ENCODE measurements around the gene HSF5.

The HSF5 gene

DNA sequence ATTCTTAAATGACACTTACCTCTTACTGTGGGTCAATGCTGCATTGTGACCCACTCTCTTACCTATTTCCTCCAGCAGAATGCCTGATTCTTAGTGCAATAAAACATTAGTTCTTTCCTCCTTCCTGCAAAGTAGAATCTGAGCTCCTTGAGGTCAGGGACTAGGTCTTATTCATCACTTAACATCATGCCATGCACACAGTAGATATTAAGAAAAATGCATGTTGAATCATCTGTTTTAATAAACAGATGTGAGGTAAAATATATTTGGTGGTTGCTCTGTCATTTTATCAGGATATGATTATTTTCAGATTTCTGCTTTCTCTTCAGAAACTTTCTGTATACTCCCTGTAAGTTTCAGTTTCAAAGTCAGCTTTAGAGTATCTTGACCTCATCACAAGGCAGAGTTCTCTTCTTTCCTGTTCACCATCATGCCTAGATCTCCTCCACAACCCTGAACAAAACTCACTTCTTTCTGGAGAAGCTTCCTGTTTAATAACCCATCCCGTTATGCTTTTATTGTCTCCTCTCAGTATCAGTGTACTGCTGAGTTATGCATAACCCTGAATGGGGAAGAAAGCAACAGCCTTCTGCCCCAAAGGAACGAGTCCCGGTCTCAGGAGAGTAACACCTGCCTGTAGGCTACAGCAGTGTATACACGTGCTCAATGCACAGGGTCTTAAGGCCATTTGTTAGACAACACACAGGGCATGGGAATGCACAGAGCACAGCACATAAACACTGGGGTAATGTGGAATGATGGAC lies 105.9 kb downstream of the HSF5 start:
- Histone ChIP-seq H3K4me2 (ENCODE audit: low read length) (no peak overlapping the region), H3K27me3 (ENCODE audit: control insufficient read depth, insufficient read depth, low read length) (peaks cover 49% of the 10 kb centered on the region), H3K9ac (ENCODE audit: low read depth, low read length) (no peak overlapping the region), H3K36me3 (ENCODE audit: insufficient read depth, low read length) (no peaks in the 10 kb centered on the region), H3K4me3 (ENCODE audit: low read length) (no peak overlapping the region), H3K9me3 (replicated peaks; ENCODE audit: low read length) (no peaks in the 10 kb centered on the region), H3K4me1 (ENCODE audit: control insufficient read depth, insufficient read depth, low read length) (no peaks in the 10 kb centered on the region)

DNA sequence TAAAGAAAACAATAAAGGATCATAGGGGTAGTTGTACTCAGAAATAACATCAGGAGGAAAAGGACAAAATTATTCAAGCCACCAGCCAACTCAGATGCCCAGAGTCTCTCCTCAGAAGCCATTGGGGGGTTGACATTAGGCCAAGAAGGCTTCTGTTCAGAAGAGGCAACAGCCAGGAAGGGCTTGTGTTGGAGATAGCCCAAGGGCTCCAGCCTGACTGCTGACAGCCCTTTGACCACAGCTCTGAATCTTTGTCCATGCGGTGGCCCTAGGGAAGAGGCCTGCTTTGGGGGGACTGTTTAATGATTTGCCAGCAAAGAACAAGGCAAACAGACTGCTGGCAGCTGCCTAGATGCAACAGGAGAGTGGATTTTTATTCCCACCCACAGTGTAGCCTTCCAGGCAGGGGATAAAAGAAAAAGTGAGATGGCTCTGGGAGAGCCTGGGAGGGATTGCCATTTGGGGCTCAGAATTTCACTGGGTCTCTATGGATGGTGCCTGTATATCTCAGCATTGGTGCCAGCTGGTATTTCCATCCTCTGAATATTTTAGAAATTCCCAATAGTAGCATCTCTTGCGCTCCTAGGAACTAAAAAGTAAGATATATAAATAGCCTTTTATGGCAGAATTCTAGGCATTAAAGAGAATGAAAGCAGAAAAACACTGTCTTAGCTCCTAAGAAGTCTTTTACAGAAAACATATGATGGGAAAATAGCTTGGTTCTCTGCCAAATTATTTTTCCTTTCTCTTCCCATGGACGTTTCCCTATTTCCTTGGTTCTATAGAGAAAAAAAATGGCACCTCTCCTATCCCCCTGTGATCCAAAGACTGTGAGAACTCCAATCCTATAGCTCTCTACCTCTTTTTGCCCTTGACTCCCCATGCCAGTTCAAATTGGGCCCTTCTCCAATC lies 106.8 kb downstream of the HSF5 start:
- H3K4me1 ChIP-seq (ENCODE audit: control insufficient read depth, insufficient read depth, low read length), result no peaks in the 10 kb centered on the region
- no peaks in the 10 kb centered on the region for H3K36me3 ChIP-seq (ENCODE audit: insufficient read depth, low read length)
- no peaks in the 10 kb centered on the region for H3K9me3 ChIP-seq (replicated peaks; ENCODE audit: low read length)
- no peak overlapping the region for H3K4me2 ChIP-seq (ENCODE audit: low read length)
- peaks cover 54% of the 10 kb centered on the region for H3K27me3 ChIP-seq (ENCODE audit: control insufficient read depth, insufficient read depth, low read length)
- H3K9ac ChIP-seq (ENCODE audit: low read depth, low read length), result no peak overlapping the region
- H3K4me3 ChIP-seq (ENCODE audit: low read length), result no peak overlapping the region

DNA sequence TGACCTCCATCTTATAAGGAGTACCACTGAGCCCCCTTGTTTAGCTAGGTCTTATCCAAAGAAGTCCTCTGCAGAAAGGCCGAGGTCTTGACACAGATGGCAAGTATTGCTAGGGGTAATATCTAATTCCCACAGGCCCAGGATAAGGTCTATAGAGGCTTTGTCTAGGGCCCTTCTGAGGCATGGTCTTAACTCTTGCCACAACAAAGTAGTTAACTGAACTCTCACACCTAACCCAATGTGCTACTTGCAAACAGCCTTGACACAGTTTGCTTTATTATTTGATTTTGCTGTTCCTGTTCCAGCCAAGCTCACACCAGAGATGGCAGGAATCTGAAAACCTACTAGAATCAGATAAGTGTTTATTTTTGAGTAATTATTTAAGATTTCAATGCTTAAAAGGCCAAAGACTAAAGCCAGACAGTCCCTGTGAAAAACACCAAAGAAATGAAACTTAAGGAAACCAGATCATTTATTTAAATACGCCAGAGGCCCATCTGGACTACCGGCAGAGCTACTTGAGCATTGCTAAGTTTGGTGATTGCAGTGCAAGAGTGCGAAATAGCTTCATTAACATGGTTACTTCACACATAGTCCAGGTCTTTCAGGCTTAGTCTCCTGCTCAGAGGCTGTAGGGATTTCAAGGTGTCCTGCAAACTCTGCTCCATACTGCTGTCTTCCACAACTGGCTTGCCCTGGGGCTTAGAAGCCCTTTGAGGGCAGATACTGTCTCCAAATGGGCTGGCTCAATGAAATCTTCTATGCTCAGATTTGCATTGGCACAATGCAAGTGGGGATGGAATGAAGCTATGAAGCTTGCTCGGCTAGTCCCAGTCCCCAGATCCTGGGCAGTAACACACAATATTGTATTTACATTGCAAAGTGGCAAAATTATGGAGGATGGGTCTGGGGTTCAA lies 107.7 kb downstream of the HSF5 start:
- no peak overlapping the region for H3K4me3 ChIP-seq (ENCODE audit: low read length)
- H3K4me1 ChIP-seq (ENCODE audit: control insufficient read depth, insufficient read depth, low read length), result no peaks in the 10 kb centered on the region

DNA sequence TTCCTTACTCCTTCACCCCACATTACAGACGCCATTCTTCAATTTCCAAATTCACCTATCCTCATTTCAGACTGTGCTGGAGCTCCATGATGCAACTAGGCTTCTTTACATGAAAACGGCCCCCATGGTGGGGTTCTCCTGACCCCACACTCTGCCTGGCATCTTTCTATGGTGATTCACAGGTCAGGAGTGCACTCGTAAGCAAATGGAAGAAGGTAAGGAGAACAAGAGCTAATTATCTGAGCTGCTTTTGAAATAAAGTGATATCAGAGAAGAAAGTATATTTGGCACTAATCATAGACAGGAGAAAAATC lies 108.7 kb downstream of the HSF5 start:
- no peaks in the 10 kb centered on the region for H3K36me3 ChIP-seq (ENCODE audit: insufficient read depth, low read length)
- H3K4me1 ChIP-seq (ENCODE audit: control insufficient read depth, insufficient read depth, low read length), result no peaks in the 10 kb centered on the region
- peaks cover 44% of the 10 kb centered on the region for H3K27me3 ChIP-seq (ENCODE audit: control insufficient read depth, insufficient read depth, low read length)
- H3K4me2 ChIP-seq (ENCODE audit: low read length), result no peak overlapping the region
- H3K9me3 ChIP-seq (replicated peaks; ENCODE audit: low read length), result no peaks in the 10 kb centered on the region
- no peak overlapping the region for H3K4me3 ChIP-seq (ENCODE audit: low read length)
- no peak overlapping the region for H3K9ac ChIP-seq (ENCODE audit: low read depth, low read length)

More for the DNA sequence above, 107.7 kb downstream of the HSF5 start:
- Histone ChIP-seq H3K9ac (ENCODE audit: low read depth, low read length) (no peak overlapping the region), H3K4me2 (ENCODE audit: low read length) (no peak overlapping the region), H3K27me3 (ENCODE audit: control insufficient read depth, insufficient read depth, low read length) (peaks cover 54% of the 10 kb centered on the region), H3K36me3 (ENCODE audit: insufficient read depth, low read length) (no peaks in the 10 kb centered on the region), H3K9me3 (replicated peaks; ENCODE audit: low read length) (no peaks in the 10 kb centered on the region)

DNA sequence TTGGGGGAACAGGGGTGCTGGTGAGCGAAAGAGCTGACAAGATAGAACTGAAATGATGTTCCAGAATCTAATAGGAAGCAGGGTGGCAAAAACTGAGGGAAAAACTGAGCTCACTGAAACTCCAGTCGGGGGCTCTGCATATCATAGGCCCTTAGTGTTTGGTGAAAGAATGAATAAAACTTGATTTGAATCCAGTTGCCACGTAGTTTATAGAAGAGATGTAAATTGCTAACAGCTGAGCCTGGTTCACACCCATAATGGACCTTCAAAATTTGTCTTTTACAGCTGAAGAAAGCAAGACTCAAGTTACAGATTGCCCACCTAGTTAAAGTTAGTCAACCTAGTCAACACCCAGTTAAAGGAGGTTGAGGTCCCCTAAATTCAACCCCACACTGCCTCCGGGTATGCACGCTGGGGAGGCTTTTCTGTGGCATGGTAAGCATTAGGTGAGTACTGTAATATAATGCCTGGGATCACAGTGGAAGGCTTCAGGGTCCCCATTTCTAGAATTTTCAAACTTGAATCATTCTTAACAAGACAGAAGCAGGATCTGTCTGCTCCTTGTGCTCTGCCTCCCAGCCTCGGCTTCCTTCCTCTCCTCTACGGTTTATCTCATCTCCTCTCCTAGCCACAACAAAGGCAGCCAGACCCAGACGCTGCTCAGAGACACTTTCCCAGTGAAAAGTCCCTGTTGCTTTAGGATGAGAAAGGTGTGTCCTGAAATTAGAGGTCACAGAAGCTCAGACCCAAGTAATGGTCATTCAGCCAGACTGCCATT lies 109.3 kb downstream of the HSF5 start:
- H3K4me3 ChIP-seq (ENCODE audit: low read length), result no peak overlapping the region
- H3K9ac ChIP-seq (ENCODE audit: low read depth, low read length), result no peak overlapping the region
- H3K36me3 ChIP-seq (ENCODE audit: insufficient read depth, low read length), result no peaks in the 10 kb centered on the region
- peaks cover 42% of the 10 kb centered on the region for H3K27me3 ChIP-seq (ENCODE audit: control insufficient read depth, insufficient read depth, low read length)
- no peaks in the 10 kb centered on the region for H3K9me3 ChIP-seq (replicated peaks; ENCODE audit: low read length)
- no peaks in the 10 kb centered on the region for H3K4me1 ChIP-seq (ENCODE audit: control insufficient read depth, insufficient read depth, low read length)
- no peak overlapping the region for H3K4me2 ChIP-seq (ENCODE audit: low read length)

DNA sequence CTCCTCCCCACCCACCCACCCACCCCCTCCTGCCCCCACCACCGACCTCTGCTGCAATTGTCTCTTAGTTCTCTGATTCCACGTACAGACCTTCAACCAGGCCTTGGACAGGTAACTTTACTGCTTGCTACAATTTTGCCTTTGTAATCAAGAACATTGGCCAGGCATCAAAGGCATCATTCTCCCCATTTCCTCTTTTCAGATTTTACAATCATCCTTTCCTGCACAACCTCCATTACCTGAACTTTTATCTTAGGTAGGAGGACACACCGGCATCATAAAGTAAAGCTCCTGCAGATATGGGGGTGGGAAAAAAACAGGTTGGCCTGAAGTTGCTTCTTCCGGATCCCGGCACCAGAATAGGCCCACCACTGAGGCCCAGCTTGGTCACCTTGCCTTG lies 110.5 kb downstream of the HSF5 start:
- H3K9ac ChIP-seq (ENCODE audit: low read depth, low read length), result no peak overlapping the region
- H3K4me1 ChIP-seq (ENCODE audit: control insufficient read depth, insufficient read depth, low read length), result no peaks in the 10 kb centered on the region
- no peaks in the 10 kb centered on the region for H3K36me3 ChIP-seq (ENCODE audit: insufficient read depth, low read length)
- no peak overlapping the region for H3K4me2 ChIP-seq (ENCODE audit: low read length)
- H3K9me3 ChIP-seq (replicated peaks; ENCODE audit: low read length), result no peaks in the 10 kb centered on the region
- H3K27me3 ChIP-seq (ENCODE audit: control insufficient read depth, insufficient read depth, low read length), result peaks cover 41% of the 10 kb centered on the region
- no peak overlapping the region for H3K4me3 ChIP-seq (ENCODE audit: low read length)

DNA sequence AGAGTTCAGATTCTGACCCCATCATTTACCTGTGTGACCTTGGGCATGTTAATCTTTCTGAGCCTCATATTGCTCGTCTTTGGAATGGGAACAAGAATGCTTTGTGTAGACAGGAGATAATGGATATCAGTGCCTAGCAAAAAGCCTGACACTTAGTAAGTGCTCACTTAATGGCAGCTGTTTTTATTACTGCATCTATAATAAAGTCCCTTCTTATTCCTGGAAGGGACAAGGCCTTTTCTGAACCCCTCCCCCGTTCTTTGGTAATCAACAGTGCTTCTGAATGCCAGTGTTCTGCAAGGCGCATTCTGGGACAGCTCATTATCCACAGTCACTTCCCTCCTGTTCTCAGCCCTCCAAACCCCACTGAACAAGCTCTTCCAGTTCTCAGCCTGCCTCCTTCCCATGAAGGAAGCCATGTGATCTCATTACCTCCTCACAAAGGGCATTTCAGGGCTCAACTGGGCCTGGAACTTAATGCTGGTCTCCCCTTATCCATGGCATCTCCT lies 111.1 kb downstream of the HSF5 start:
- H3K9me3 ChIP-seq (replicated peaks; ENCODE audit: low read length), result no peaks in the 10 kb centered on the region
- no peak overlapping the region for H3K4me2 ChIP-seq (ENCODE audit: low read length)
- no peak overlapping the region for H3K4me3 ChIP-seq (ENCODE audit: low read length)
- no peaks in the 10 kb centered on the region for H3K4me1 ChIP-seq (ENCODE audit: control insufficient read depth, insufficient read depth, low read length)
- H3K36me3 ChIP-seq (ENCODE audit: insufficient read depth, low read length), result no peaks in the 10 kb centered on the region
- H3K27me3 ChIP-seq (ENCODE audit: control insufficient read depth, insufficient read depth, low read length), result peaks cover 38% of the 10 kb centered on the region
- H3K9ac ChIP-seq (ENCODE audit: low read depth, low read length), result no peak overlapping the region

DNA sequence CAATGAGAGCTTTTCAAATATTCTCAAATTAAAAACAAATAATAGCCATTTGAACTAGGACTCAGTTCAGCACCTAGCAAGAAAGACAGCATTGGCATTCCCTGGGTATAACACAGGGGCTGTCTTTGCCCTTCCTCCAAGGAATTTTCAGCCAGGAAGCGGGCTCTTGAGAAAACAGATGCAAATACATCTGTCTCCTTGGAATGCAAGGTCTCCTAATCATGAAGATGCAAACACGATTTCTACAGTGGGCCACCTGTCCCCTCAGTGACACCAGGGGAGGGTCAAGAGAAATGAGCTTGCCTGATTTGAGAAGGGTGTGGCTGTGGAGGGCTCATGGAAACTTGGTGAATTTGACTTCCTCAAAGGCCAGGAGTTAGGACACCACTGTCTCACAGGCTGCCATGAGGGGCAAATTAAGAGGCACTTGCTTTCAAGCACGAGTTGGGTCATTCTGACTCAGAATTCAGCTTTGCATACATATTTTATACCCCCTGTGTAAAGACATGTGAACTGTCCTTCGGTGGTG lies 111.7 kb downstream of the HSF5 start:
- H3K4me3 ChIP-seq (ENCODE audit: low read length), result no peak overlapping the region
- no peaks in the 10 kb centered on the region for H3K36me3 ChIP-seq (ENCODE audit: insufficient read depth, low read length)
- H3K4me1 ChIP-seq (ENCODE audit: control insufficient read depth, insufficient read depth, low read length), result no peaks in the 10 kb centered on the region
- no peaks in the 10 kb centered on the region for H3K9me3 ChIP-seq (replicated peaks; ENCODE audit: low read length)
- no peak overlapping the region for H3K9ac ChIP-seq (ENCODE audit: low read depth, low read length)
- peaks cover 34% of the 10 kb centered on the region for H3K27me3 ChIP-seq (ENCODE audit: control insufficient read depth, insufficient read depth, low read length)
- no peak overlapping the region for H3K4me2 ChIP-seq (ENCODE audit: low read length)

DNA sequence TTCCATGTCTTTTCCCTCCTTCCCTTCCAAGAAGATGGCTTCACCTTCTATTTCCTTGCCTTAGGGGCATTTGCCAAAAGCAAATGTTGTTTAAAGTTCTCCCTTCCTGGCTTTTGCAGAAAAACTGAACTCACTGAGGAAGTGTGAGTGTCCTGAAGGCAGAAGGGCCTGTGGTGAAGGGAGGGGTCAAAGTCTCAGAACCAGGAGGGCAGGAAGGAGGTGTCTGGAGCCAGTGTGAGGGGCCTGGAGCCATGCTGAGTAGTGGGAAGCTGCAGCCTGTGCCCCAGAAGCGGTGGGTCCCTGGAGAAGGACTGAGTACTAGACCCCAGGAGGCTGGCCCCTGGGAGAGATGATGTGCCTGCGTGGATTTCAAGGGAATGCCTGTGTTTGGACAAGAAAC lies 112.4 kb downstream of the HSF5 start:
- Histone ChIP-seq H3K9ac (ENCODE audit: low read depth, low read length) (no peak overlapping the region), H3K4me3 (ENCODE audit: low read length) (no peak overlapping the region), H3K4me1 (ENCODE audit: control insufficient read depth, insufficient read depth, low read length) (no peaks in the 10 kb centered on the region), H3K9me3 (replicated peaks; ENCODE audit: low read length) (no peaks in the 10 kb centered on the region), H3K4me2 (ENCODE audit: low read length) (no peak overlapping the region), H3K27me3 (ENCODE audit: control insufficient read depth, insufficient read depth, low read length) (peaks cover 32% of the 10 kb centered on the region), H3K36me3 (ENCODE audit: insufficient read depth, low read length) (no peaks in the 10 kb centered on the region)

DNA sequence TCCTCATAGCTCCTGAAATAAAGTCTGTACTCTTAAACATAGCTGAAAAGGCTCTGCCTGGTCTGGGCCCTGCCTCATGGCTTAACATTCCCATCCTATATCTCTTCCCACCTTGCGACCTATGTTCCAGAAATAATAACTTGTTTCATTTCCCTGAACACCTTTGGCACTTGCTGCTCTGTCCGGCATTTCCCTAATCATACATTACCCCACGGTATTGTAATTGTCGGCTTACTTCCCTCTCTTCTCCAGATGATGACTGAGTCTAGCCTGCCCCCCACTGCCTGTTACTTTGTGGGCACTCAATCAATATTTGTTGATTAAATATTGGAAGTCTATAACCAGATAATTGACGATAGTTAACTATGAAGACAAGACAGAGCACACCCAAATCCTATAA lies 113.0 kb downstream of the HSF5 start:
- Histone ChIP-seq H3K9me3 (replicated peaks; ENCODE audit: low read length) (no peaks in the 10 kb centered on the region), H3K4me1 (ENCODE audit: control insufficient read depth, insufficient read depth, low read length) (no peaks in the 10 kb centered on the region), H3K27me3 (ENCODE audit: control insufficient read depth, insufficient read depth, low read length) (peaks cover 30% of the 10 kb centered on the region), H3K9ac (ENCODE audit: low read depth, low read length) (no peak overlapping the region), H3K4me3 (ENCODE audit: low read length) (no peak overlapping the region), H3K36me3 (ENCODE audit: insufficient read depth, low read length) (no peaks in the 10 kb centered on the region), H3K4me2 (ENCODE audit: low read length) (no peak overlapping the region)

All from skeletal muscle satellite cell (primary cell).